Liver (tissue), 3 donors: Measurements from ENCODE around the gene GDF2.

Source experiments
- GABPA ChIP-seq, 2 donors: IDR thresholded peaks in 1 of 2; conservative IDR thresholded peaks in 1 of 2; 2 replicates each; pipeline ENCODE4 v1.6.1; 2016; ENCODE audit warnings: antibody characterized with exemption in 2 of 2, mild to moderate bottlenecking in 1 of 2, moderate library complexity in 1 of 2
- HNF4A ChIP-seq, 2 donors: conservative IDR thresholded peaks; 2 replicates each; pipeline ENCODE4 v1.6.1; 2016; ENCODE audit warnings: antibody characterized with exemption in 2 of 2, mild to moderate bottlenecking in 2 of 2
- JUND ChIP-seq, 2 donors: IDR thresholded peaks; 2 replicates each; pipeline ENCODE4 v1.6.1; 2016; ENCODE audit warnings: antibody characterized with exemption in 2 of 2
- RAD21 ChIP-seq, 2 donors: IDR thresholded peaks; 2 replicates each; pipeline ENCODE4 v1.6.1; 2016; ENCODE audit warnings: antibody characterized with exemption in 2 of 2, mild to moderate bottlenecking in 2 of 2
- RXRA ChIP-seq, 2 donors: IDR thresholded peaks; 2 replicates each; pipeline ENCODE4 v1.6.1; 2017 to 2018; ENCODE audit warnings: antibody characterized with exemption in 2 of 2, mild to moderate bottlenecking in 1 of 2
- SP1 ChIP-seq: IDR thresholded peaks from 2 replicates; pipeline ENCODE4 v1.6.1; 2018; ENCODE audit warnings: antibody characterized with exemption, mild to moderate bottlenecking
- TAF1 ChIP-seq: conservative IDR thresholded peaks from 2 replicates; pipeline ENCODE4 v1.6.1; 2016; ENCODE audit warnings: antibody characterized with exemption, mild to moderate bottlenecking
- YY1 ChIP-seq: IDR thresholded peaks from 2 replicates; pipeline ENCODE4 v1.6.1; 2016; ENCODE audit warnings: antibody characterized with exemption, mild to moderate bottlenecking
- TF ChIP-seq, protein P1 (sequence below): IDR thresholded peaks from 2 replicates; pipeline ENCODE4 v1.6.1; 2016; ENCODE audit warnings: antibody characterized with exemption
- TF ChIP-seq, protein P2 (sequence below): fragments of 150-350 bp; IDR thresholded peaks from 2 replicates; pipeline ENCODE4 v1.5.1; 2017; ENCODE audit warnings: improper control_type of control experiment, low read depth, low read length; ENCODE audit not compliant: missing input control
- TF ChIP-seq, protein P3 (sequence below): IDR thresholded peaks from 2 replicates; pipeline ENCODE4 v1.6.1; 2016; ENCODE audit warnings: antibody characterized with exemption
- TF ChIP-seq, protein P4 (sequence below): IDR thresholded peaks from 2 replicates; pipeline ENCODE4 v1.6.1; 2016; ENCODE audit warnings: antibody characterized with exemption, mild to moderate bottlenecking
- donor health status: healthy.
- donor health status: healthy.

DNA sequence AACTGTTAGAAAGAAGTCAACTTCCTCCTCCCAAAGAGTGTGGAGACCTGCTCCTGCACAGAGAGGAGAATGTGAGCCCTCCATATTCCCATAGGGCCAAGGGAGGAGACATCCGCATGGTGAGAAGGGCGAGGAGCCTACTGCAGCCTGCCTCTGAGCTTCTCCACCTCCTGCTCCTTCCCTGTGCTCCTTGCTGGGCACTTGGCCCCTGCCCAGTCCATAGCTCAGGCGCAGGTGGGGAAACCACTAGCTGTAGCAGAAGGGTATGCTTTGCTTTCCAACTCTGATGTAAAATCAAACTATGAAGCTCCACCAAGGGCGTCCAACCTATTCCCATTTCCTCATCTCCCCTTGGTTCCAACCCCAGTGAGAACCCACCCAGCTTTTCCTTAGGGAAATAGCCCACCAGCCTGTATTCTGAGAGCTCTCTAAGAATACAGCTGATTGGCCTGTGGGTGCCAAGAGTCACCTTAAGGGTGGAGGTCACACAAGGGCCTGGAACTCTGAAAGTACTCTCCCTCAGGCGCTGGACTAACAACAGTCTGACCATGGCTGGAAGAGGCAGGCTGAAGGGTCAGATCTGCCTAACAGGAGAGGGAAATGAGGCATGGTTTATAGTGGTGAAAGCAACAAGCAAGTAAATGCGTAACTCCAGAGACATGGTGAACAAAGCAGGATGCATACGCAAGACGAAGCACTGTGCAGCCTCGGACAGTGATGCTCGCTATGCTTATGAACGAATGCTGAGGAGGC, 47.9 kb downstream of the GDF2 start:
- TF ChIP-seq SP1, result no peak
- TF ChIP-seq, protein P1, sequence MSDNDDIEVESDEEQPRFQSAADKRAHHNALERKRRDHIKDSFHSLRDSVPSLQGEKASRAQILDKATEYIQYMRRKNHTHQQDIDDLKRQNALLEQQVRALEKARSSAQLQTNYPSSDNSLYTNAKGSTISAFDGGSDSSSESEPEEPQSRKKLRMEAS, result no peak
- TF ChIP-seq, protein P2, sequence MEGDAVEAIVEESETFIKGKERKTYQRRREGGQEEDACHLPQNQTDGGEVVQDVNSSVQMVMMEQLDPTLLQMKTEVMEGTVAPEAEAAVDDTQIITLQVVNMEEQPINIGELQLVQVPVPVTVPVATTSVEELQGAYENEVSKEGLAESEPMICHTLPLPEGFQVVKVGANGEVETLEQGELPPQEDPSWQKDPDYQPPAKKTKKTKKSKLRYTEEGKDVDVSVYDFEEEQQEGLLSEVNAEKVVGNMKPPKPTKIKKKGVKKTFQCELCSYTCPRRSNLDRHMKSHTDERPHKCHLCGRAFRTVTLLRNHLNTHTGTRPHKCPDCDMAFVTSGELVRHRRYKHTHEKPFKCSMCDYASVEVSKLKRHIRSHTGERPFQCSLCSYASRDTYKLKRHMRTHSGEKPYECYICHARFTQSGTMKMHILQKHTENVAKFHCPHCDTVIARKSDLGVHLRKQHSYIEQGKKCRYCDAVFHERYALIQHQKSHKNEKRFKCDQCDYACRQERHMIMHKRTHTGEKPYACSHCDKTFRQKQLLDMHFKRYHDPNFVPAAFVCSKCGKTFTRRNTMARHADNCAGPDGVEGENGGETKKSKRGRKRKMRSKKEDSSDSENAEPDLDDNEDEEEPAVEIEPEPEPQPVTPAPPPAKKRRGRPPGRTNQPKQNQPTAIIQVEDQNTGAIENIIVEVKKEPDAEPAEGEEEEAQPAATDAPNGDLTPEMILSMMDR, result no peak
- TF ChIP-seq, protein P3, sequence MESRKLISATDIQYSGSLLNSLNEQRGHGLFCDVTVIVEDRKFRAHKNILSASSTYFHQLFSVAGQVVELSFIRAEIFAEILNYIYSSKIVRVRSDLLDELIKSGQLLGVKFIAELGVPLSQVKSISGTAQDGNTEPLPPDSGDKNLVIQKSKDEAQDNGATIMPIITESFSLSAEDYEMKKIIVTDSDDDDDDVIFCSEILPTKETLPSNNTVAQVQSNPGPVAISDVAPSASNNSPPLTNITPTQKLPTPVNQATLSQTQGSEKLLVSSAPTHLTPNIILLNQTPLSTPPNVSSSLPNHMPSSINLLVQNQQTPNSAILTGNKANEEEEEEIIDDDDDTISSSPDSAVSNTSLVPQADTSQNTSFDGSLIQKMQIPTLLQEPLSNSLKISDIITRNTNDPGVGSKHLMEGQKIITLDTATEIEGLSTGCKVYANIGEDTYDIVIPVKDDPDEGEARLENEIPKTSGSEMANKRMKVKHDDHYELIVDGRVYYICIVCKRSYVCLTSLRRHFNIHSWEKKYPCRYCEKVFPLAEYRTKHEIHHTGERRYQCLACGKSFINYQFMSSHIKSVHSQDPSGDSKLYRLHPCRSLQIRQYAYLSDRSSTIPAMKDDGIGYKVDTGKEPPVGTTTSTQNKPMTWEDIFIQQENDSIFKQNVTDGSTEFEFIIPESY, result no peak
- TF ChIP-seq, protein P4, sequence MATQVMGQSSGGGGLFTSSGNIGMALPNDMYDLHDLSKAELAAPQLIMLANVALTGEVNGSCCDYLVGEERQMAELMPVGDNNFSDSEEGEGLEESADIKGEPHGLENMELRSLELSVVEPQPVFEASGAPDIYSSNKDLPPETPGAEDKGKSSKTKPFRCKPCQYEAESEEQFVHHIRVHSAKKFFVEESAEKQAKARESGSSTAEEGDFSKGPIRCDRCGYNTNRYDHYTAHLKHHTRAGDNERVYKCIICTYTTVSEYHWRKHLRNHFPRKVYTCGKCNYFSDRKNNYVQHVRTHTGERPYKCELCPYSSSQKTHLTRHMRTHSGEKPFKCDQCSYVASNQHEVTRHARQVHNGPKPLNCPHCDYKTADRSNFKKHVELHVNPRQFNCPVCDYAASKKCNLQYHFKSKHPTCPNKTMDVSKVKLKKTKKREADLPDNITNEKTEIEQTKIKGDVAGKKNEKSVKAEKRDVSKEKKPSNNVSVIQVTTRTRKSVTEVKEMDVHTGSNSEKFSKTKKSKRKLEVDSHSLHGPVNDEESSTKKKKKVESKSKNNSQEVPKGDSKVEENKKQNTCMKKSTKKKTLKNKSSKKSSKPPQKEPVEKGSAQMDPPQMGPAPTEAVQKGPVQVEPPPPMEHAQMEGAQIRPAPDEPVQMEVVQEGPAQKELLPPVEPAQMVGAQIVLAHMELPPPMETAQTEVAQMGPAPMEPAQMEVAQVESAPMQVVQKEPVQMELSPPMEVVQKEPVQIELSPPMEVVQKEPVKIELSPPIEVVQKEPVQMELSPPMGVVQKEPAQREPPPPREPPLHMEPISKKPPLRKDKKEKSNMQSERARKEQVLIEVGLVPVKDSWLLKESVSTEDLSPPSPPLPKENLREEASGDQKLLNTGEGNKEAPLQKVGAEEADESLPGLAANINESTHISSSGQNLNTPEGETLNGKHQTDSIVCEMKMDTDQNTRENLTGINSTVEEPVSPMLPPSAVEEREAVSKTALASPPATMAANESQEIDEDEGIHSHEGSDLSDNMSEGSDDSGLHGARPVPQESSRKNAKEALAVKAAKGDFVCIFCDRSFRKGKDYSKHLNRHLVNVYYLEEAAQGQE, result no peak
- no peak for TF ChIP-seq RXRA (IDR thresholded peaks at IDR 0.05)
- no peak for TF ChIP-seq RAD21 (IDR thresholded peaks at IDR 0.05)
- TF ChIP-seq TAF1, result no peak
- no peak for TF ChIP-seq YY1
- no peak for TF ChIP-seq JUND (IDR thresholded peaks at IDR 0.05)
- TF ChIP-seq GABPA (IDR thresholded peaks at IDR 0.05 in 1 of 2, conservative IDR thresholded peaks at IDR 0.05 in 1 of 2), result no peak
- TF ChIP-seq HNF4A (conservative IDR thresholded peaks at IDR 0.05), result no peak
